K562 (cell line): ENCODE data around the gene HSPB1. TPM values are rescaled to one million over a fixed set of nuclear protein-coding genes. Genes with fewer than 3 reads are reported as not detected.

Experiments used
- CBFA2T3 ChIP-seq: fragments of 450-650 bp; IDR thresholded peaks from 2 replicates; pipeline ENCODE4 v1.6.1; 2017
- ESRRB ChIP-seq: fragments of 250-450 bp; sonication (Bioruptor Pico); IDR thresholded peaks from 2 replicates; pipeline ENCODE4 v1.5.0; 2020; ENCODE audit warnings: mild to moderate bottlenecking, moderate library complexity, borderline replicate concordance
- KLF6 ChIP-seq: fragments of 250-450 bp; sonication (Bioruptor Pico); IDR thresholded peaks from 2 replicates; pipeline ENCODE4 v1.4.0; 2020; ENCODE audit warnings: mild to moderate bottlenecking, moderate library complexity, borderline replicate concordance
- PML ChIP-seq: IDR thresholded peaks from 2 replicates; pipeline ENCODE4 v1.6.1; 2012; ENCODE audit warnings: low read length, inconsistent platforms
- PRPF4 ChIP-seq: fragments of 200-400 bp; formaldehyde crosslinking; IDR thresholded peaks from one replicate; pipeline ENCODE4 v1.6.1; 2017; ENCODE audit warnings: low read length, low read depth, mild to moderate bottlenecking; ENCODE audit not compliant: insufficient read depth, poor library complexity, severe bottlenecking
- PTRF ChIP-seq: fragments of 450-650 bp; IDR thresholded peaks from 2 replicates; pipeline ENCODE4 v1.6.1; 2016; ENCODE audit warnings: mild to moderate bottlenecking, missing genetic modification characterization, missing compliant biosample characterization
- SMC3 ChIP-seq: conservative IDR thresholded peaks from 2 replicates; pipeline ENCODE4 v1.6.1; 2011; ENCODE audit warnings: low read depth, low read length, improper control_type of control experiment; ENCODE audit not compliant: insufficient read depth
- SPI1 ChIP-seq: IDR thresholded peaks from 2 replicates; pipeline ENCODE4 v1.6.1; 2011; ENCODE audit warnings: low read depth, low read length, control low read depth, borderline replicate concordance
- TOE1 ChIP-seq, 2 experiments: fragments of 450-650 bp in 1 of 2; sonication (generic) in 1 of 2; formaldehyde crosslinking in 1 of 2; IDR thresholded peaks; 2 replicates each; pipeline versions ENCODE4 v1.7.1 to v1.8.0; 2016 to 2022; ENCODE audit warnings: borderline replicate concordance in 2 of 2, mild to moderate bottlenecking in 2 of 2, antibody characterized with exemption in 1 of 2, inconsistent platforms in 1 of 2, low read depth in 1 of 2, missing genetic modification reagents in 1 of 2, moderate library complexity in 1 of 2
- ZBTB11 ChIP-seq, 3 experiments: fragments of 200-800 bp in 1 of 3; fragments of 250-450 bp in 1 of 3; fragments of 450-650 bp in 1 of 3; sonication (Bioruptor Pico) in 1 of 3; sonication (Bioruptor generic) in 1 of 3; formaldehyde crosslinking in 1 of 3; IDR thresholded peaks; 2 replicates each; pipeline versions ENCODE4 v1.6.1 to v1.8.0; 2016 to 2022; ENCODE audit warnings: mild to moderate bottlenecking in 2 of 3, missing genetic modification characterization in 2 of 3, missing compliant biosample characterization in 1 of 3, moderate library complexity in 1 of 3
- ZBTB26 ChIP-seq: fragments of 450-650 bp; formaldehyde crosslinking; IDR thresholded peaks from 2 replicates; pipeline ENCODE4 v1.4.0; 2022; ENCODE audit warnings: missing genetic modification characterization
- ZBTB7A ChIP-seq: IDR thresholded peaks from 2 replicates; pipeline ENCODE4 v1.6.1; 2011; ENCODE audit warnings: low read depth, mild to moderate bottlenecking, low read length, moderate library complexity, borderline replicate concordance; ENCODE audit not compliant: control insufficient read depth
- ZFP36 ChIP-seq: fragments of 150-350 bp; IDR thresholded peaks from 2 replicates; pipeline ENCODE4 v1.6.1; 2018; ENCODE audit warnings: low read length, low read depth; ENCODE audit not compliant: partially characterized antibody
- ZNF175 ChIP-seq: fragments of 200-800 bp; sonication (Bioruptor generic); IDR thresholded peaks from 2 replicates; pipeline ENCODE4 v1.6.1; 2016; ENCODE audit warnings: low read depth, mild to moderate bottlenecking, missing genetic modification characterization, missing compliant biosample characterization
- ZNF232 ChIP-seq: sonication (generic); formaldehyde crosslinking; IDR thresholded peaks from 2 replicates; pipeline ENCODE4 v1.8.0; 2022; ENCODE audit warnings: mild to moderate bottlenecking, missing genetic modification reagents
- ZNF384 ChIP-seq: IDR thresholded peaks from 2 replicates; pipeline ENCODE4 v1.6.1; 2012; ENCODE audit warnings: low read depth, low read length, improper control_type of control experiment
- ZNF41 ChIP-seq: fragments of 250-450 bp; sonication (Bioruptor Pico); conservative IDR thresholded peaks from 2 replicates; pipeline ENCODE4 v1.4.0; 2020; ENCODE audit warnings: mild to moderate bottlenecking
- polyA plus RNA-seq, 8 experiments: library from polyadenylated mRNA; depleted of rRNA in 4 of 8; stranded (reverse) in 5 of 8; unstranded in 3 of 8; fragments of >200 nt; fragmentation: Nextera tagmentation in 2 of 8; fragmentation: Illumina TruSeq in 1 of 8; extraction: Ambion mirVana in 2 of 8; extraction: Trizol in 1 of 8; gene quantifications; 2 replicates each; pipeline versions ENCODE4 v1.2.1 to v1.2.3, GENCODE V29; 2011 to 2014; ENCODE audit warnings: inconsistent platforms in 1 of 8, missing spikeins in 1 of 8
- total RNA-seq, 7 experiments: library from RNA; depleted of rRNA in 6 of 7; stranded (reverse); fragments of >200 nt in 6 of 7; fragmentation: Illumina TruSeq in 2 of 7; extraction: Trizol in 2 of 7; gene quantifications; 2 replicates each; pipeline versions ENCODE4 v1.2.1 to v1.2.3, GENCODE V29; 2011 to 2021; ENCODE audit warnings: low replicate concordance in 1 of 7
- TF ChIP-seq, protein P1 (sequence below), 2 experiments: fragments of 450-650 bp; IDR thresholded peaks; 2 replicates each; pipeline ENCODE4 v1.6.1; 2018; ENCODE audit warnings: mild to moderate bottlenecking in 2 of 2, low read depth in 1 of 2; ENCODE audit not compliant: partially characterized antibody in 2 of 2

The HSPB1 gene
- total and polyA plus RNA-seq, 9 of the 15 experiments (the other 6 are each of a cell fraction or from before 2014, with no cell fraction given), result 27.1 to 522 (median 138) TPM

DNA sequence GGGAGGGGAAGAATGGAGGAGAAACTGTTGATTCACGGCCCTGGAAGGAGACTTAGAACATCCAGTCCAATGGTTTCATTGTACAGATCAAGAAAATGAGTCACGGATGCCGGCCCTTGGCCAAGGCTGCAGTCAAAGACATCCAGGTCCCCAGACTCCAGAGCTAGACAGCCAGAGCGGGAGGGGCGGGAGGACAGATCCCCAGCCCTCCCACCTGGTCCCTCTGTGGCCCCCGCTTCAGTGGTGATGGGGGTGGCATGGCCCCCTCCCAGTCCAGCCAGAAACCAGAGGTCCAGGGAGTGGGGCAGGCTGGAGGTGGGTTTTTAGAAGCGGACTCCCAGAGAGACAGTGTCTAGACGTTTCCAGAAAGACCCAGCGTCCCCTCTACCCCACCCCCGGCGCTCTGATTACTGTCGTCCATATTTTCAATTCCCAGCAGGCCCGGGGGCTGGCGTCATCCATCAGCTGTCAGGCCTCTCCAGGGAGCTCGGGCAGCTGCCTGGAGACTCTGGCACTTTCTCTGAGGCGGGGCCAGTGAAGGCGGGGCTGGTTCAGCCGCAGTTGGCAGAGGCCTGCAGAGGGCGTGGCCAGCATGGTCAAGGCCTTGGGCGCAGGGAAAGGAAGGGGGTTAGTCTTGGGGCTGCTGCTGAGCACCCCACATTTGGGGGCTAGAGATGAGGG is 8.0 kb upstream of the HSPB1 start (continued):
- TF ChIP-seq, protein P1, sequence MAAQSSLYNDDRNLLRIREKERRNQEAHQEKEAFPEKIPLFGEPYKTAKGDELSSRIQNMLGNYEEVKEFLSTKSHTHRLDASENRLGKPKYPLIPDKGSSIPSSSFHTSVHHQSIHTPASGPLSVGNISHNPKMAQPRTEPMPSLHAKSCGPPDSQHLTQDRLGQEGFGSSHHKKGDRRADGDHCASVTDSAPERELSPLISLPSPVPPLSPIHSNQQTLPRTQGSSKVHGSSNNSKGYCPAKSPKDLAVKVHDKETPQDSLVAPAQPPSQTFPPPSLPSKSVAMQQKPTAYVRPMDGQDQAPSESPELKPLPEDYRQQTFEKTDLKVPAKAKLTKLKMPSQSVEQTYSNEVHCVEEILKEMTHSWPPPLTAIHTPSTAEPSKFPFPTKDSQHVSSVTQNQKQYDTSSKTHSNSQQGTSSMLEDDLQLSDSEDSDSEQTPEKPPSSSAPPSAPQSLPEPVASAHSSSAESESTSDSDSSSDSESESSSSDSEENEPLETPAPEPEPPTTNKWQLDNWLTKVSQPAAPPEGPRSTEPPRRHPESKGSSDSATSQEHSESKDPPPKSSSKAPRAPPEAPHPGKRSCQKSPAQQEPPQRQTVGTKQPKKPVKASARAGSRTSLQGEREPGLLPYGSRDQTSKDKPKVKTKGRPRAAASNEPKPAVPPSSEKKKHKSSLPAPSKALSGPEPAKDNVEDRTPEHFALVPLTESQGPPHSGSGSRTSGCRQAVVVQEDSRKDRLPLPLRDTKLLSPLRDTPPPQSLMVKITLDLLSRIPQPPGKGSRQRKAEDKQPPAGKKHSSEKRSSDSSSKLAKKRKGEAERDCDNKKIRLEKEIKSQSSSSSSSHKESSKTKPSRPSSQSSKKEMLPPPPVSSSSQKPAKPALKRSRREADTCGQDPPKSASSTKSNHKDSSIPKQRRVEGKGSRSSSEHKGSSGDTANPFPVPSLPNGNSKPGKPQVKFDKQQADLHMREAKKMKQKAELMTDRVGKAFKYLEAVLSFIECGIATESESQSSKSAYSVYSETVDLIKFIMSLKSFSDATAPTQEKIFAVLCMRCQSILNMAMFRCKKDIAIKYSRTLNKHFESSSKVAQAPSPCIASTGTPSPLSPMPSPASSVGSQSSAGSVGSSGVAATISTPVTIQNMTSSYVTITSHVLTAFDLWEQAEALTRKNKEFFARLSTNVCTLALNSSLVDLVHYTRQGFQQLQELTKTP (IDR thresholded peaks at IDR 0.05; ENCODE audit: low read depth in 1 of 2, partially characterized antibody in 2 of 2), result no peak
- TF ChIP-seq ZNF41 (no peak), PTRF (no peak), ZBTB7A (peak; percentile 27; the same call in 1 of the 2 replicates), ZBTB26 (CRISPR knock-in tag) (0 out of 2 replicates have a peak, but pooled peaks have one; percentile 43), ZNF232 (CRISPR knock-in tag) (no peak), ESRRB (no peak), ZNF384 (no peak), ZBTB11 (CRISPR knock-in tag; IDR thresholded peaks at IDR 0.05) (no peak), ZNF175 (CRISPR knock-in tag) (0 out of 2 replicates have a peak, but pooled peaks have one; percentile 50), CBFA2T3 (no peak), SMC3 (no peak), PRPF4 (no peak), PML (no peak), TOE1 (IDR thresholded peaks at IDR 0.05; ENCODE audit: borderline replicate concordance) (no peak), TOE1 (CRISPR knock-in tag; IDR thresholded peaks at IDR 0.05; ENCODE audit: borderline replicate concordance, low read depth) (no peak), KLF6 (CRISPR knock-in tag) (peak; percentile 21; the same call in 1 of the 2 replicates), ZFP36 (peak; percentile 3), SPI1 (no peak)
